GM23338 (cell line): ENCODE measurements around the gene CCDC73. TPM values are rescaled to one million over a fixed set of nuclear protein-coding genes. Genes with fewer than 3 reads are reported as not detected.

Experiments
- ATAC-seq: fragments of 200-7000 bp; cut with Tn5 transposase; 3 replicates; pipeline ENCODE4 v1.9.1; 2020
- DNase-seq: peaks from one replicate; pipeline ENCODE4 v3.0.0-alpha.2; 2015; ENCODE audit warnings: low spot score
- H2AFZ ChIP-seq: fragments of 200-600 bp; sonication (generic); 2 replicates; pipeline ENCODE4 v1.8.0; 2016; ENCODE audit warnings: antibody characterized with exemption, mild to moderate bottlenecking, moderate library complexity
- H3F3A ChIP-seq: fragments of 200-600 bp; sonication (generic); replicated peaks from 2 replicates; pipeline ENCODE4 v1.8.0; 2017; ENCODE audit warnings: antibody characterized with exemption, mixed run types, low read depth
- H3K27ac ChIP-seq: fragments of 200-600 bp; sonication (generic); 2 replicates; pipeline ENCODE4 v1.6.1; 2016; ENCODE audit warnings: low read depth
- H3K27me3 ChIP-seq: fragments of 200-600 bp; sonication (generic); 2 replicates; pipeline ENCODE4 v1.8.0; 2016; ENCODE audit warnings: mild to moderate bottlenecking, mixed run types, moderate library complexity; ENCODE audit not compliant: insufficient read depth
- H3K36me3 ChIP-seq: fragments of 200-600 bp; sonication (generic); 2 replicates; pipeline ENCODE4 v1.8.0; 2016; ENCODE audit warnings: mild to moderate bottlenecking; ENCODE audit not compliant: insufficient read depth
- H3K4me1 ChIP-seq: fragments of 200-600 bp; sonication (generic); 2 replicates; pipeline ENCODE4 v1.8.0; 2016; ENCODE audit warnings: mild to moderate bottlenecking, moderate library complexity; ENCODE audit not compliant: insufficient read depth
- H3K4me2 ChIP-seq: fragments of 200-600 bp; sonication (generic); 2 replicates; pipeline ENCODE4 v1.7.1; 2017; ENCODE audit warnings: mixed run types
- H3K4me3 ChIP-seq: fragments of 200-600 bp; sonication (generic); 2 replicates; pipeline ENCODE4 v1.6.1; 2016; ENCODE audit warnings: mixed run types
- H3K79me2 ChIP-seq: fragments of 200-600 bp; sonication (generic); replicated peaks from 2 replicates; pipeline ENCODE4 v1.8.0; 2017; ENCODE audit warnings: mild to moderate bottlenecking; ENCODE audit not compliant: insufficient read depth
- H3K9me2 ChIP-seq: fragments of 200-600 bp; sonication (generic); 2 replicates; pipeline ENCODE4 v1.8.0; 2017; ENCODE audit not compliant: insufficient read depth
- H4K20me1 ChIP-seq: fragments of 200-600 bp; sonication (generic); replicated peaks from 2 replicates; pipeline ENCODE4 v1.8.0; 2017; ENCODE audit warnings: mild to moderate bottlenecking; ENCODE audit not compliant: insufficient read depth
- H3K27ac Mint-ChIP-seq: 2 replicates; pipeline ENCODE4 v1.8.0; 2020; ENCODE audit warnings: inconsistent platforms, mild to moderate bottlenecking, moderate library complexity, mixed read lengths
- H3K27me3 Mint-ChIP-seq: 3 replicates; pipeline ENCODE4 v1.8.0; 2022; ENCODE audit warnings: low read depth, mild to moderate bottlenecking, moderate library complexity, mixed read lengths, inconsistent platforms; ENCODE audit not compliant: insufficient read depth, poor library complexity
- H3K36me3 Mint-ChIP-seq: 3 replicates; pipeline ENCODE4 v1.8.0; 2021; ENCODE audit warnings: low read depth, mild to moderate bottlenecking, inconsistent platforms, moderate library complexity, mixed read lengths
- H3K4me1 Mint-ChIP-seq: 3 replicates; pipeline ENCODE4 v1.8.0; 2020; ENCODE audit warnings: mild to moderate bottlenecking, inconsistent platforms, mixed read lengths
- H3K4me3 Mint-ChIP-seq: 3 replicates; pipeline ENCODE4 v1.8.0; 2021; ENCODE audit warnings: moderate library complexity, mild to moderate bottlenecking, inconsistent platforms, mixed read lengths
- H3K9me3 Mint-ChIP-seq: 3 replicates; pipeline ENCODE4 v1.8.0; 2020; ENCODE audit warnings: moderate library complexity, mild to moderate bottlenecking, inconsistent platforms, mixed read lengths
- CREB1 ChIP-seq: fragments of 250-450 bp; sonication (Bioruptor Pico); IDR thresholded peaks from 2 replicates; pipeline ENCODE4 v1.5.0; 2020; ENCODE audit warnings: low read depth, mild to moderate bottlenecking, moderate library complexity
- EZH2phosphoT487 ChIP-seq: fragments of 200-600 bp; sonication (generic); IDR thresholded peaks from one replicate; pipeline ENCODE4 v1.8.1; 2018; ENCODE audit warnings: antibody characterized with exemption; ENCODE audit not compliant: unreplicated experiment
- JUNB ChIP-seq: IDR thresholded peaks from one replicate; pipeline ENCODE4 v1.6.1; 2016; ENCODE audit warnings: antibody characterized with exemption; ENCODE audit not compliant: unreplicated experiment
- NANOG ChIP-seq: IDR thresholded peaks from 2 replicates; pipeline ENCODE4 v1.6.1; 2016; ENCODE audit warnings: antibody characterized with exemption, borderline replicate concordance
- POLR2AphosphoS5 ChIP-seq: IDR thresholded peaks from 2 replicates; pipeline ENCODE4 v1.6.1; 2016; ENCODE audit warnings: antibody characterized with exemption, low read depth
- ZNF114 ChIP-seq: fragments of 250-450 bp; sonication (Bioruptor Pico); IDR thresholded peaks from 2 replicates; pipeline ENCODE4 v1.5.0; 2020; ENCODE audit warnings: mild to moderate bottlenecking, moderate library complexity
- ZNF331 ChIP-seq: fragments of 250-450 bp; sonication (Bioruptor Pico); IDR thresholded peaks from 2 replicates; pipeline ENCODE4 v1.5.0; 2020; ENCODE audit warnings: low read depth, mild to moderate bottlenecking, moderate library complexity
- polyA plus RNA-seq: library from polyadenylated mRNA; unstranded; fragments of >200 nt; fragmentation: Nextera tagmentation; extraction: Ambion mirVana; gene quantifications from 2 replicates; pipeline ENCODE4 v1.2.1, GENCODE V29; 2016
- total RNA-seq: library from RNA; depleted of rRNA; stranded (reverse); fragments of >200 nt; shearing (Covaris generic); gene quantifications from 2 replicates; pipeline ENCODE4 v1.2.3, GENCODE V29; 2014
- TF ChIP-seq, protein P1 (sequence below), 2 experiments: fragments of 200-600 bp in 1 of 2; sonication (generic) in 1 of 2; conservative IDR thresholded peaks; 2 replicates each; pipeline versions ENCODE4 v1.5.1 to v1.6.1; 2016 to 2017; ENCODE audit warnings: antibody characterized with exemption in 2 of 2, low read depth in 2 of 2, mild to moderate bottlenecking in 2 of 2, moderate library complexity in 1 of 2
- TF ChIP-seq, protein P2 (sequence below): IDR thresholded peaks from one replicate; pipeline ENCODE4 v1.6.1; 2018; ENCODE audit warnings: antibody characterized with exemption; ENCODE audit not compliant: unreplicated experiment

CCDC73 gene
- total and polyA plus RNA-seq, 2 experiments from 2014 or later: 0.06 TPM; not detected in 1

DNA sequence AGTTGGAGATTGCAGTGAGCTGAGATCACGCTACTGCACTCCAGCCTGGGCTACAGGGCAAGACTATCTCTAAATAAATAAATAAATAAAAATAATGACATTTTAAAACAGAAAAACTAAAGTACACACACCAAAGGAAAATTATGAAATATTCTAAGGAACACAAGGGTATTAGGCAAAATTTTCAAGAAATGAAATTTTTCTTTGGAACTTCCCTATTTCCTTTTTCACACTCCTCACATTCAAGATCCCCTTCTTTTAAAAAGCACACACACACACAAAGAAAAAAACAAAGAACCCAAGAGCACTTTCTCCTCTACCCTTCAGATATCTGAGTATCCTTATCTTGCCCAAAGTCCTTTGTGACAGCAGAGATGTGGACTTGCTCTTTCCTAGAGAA is 92.8 kb downstream of the CCDC73 start (continued):
- TF ChIP-seq, protein P1, sequence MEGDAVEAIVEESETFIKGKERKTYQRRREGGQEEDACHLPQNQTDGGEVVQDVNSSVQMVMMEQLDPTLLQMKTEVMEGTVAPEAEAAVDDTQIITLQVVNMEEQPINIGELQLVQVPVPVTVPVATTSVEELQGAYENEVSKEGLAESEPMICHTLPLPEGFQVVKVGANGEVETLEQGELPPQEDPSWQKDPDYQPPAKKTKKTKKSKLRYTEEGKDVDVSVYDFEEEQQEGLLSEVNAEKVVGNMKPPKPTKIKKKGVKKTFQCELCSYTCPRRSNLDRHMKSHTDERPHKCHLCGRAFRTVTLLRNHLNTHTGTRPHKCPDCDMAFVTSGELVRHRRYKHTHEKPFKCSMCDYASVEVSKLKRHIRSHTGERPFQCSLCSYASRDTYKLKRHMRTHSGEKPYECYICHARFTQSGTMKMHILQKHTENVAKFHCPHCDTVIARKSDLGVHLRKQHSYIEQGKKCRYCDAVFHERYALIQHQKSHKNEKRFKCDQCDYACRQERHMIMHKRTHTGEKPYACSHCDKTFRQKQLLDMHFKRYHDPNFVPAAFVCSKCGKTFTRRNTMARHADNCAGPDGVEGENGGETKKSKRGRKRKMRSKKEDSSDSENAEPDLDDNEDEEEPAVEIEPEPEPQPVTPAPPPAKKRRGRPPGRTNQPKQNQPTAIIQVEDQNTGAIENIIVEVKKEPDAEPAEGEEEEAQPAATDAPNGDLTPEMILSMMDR (conservative IDR thresholded peaks at IDR 0.05; ENCODE audit: low read depth in 2 of 2): no peak
- TF ChIP-seq, protein P2, sequence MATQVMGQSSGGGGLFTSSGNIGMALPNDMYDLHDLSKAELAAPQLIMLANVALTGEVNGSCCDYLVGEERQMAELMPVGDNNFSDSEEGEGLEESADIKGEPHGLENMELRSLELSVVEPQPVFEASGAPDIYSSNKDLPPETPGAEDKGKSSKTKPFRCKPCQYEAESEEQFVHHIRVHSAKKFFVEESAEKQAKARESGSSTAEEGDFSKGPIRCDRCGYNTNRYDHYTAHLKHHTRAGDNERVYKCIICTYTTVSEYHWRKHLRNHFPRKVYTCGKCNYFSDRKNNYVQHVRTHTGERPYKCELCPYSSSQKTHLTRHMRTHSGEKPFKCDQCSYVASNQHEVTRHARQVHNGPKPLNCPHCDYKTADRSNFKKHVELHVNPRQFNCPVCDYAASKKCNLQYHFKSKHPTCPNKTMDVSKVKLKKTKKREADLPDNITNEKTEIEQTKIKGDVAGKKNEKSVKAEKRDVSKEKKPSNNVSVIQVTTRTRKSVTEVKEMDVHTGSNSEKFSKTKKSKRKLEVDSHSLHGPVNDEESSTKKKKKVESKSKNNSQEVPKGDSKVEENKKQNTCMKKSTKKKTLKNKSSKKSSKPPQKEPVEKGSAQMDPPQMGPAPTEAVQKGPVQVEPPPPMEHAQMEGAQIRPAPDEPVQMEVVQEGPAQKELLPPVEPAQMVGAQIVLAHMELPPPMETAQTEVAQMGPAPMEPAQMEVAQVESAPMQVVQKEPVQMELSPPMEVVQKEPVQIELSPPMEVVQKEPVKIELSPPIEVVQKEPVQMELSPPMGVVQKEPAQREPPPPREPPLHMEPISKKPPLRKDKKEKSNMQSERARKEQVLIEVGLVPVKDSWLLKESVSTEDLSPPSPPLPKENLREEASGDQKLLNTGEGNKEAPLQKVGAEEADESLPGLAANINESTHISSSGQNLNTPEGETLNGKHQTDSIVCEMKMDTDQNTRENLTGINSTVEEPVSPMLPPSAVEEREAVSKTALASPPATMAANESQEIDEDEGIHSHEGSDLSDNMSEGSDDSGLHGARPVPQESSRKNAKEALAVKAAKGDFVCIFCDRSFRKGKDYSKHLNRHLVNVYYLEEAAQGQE: no peak

DNA sequence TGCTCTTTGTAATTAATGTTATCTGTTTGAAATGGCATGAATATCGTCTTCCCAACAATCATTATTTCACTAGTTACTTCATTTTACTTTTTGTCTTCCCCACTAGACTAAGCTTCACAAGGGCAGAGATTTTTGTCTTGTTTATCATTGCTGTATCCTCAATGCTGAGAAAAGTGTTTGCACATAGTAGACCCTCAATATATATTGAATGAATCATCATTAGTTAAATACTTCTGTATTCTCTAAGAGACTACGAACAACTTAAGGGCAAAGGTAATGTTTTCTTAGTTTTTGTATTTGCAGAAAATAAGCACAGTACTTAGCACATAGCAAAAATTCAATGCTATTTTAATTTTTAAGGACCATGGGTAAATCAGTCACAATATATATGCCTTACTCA is 95.9 kb downstream of the CCDC73 start:
- no peak overlapping the region for H3K27ac ChIP-seq
- no peak overlapping the region for H2AFZ ChIP-seq
- no peak overlapping the region for H3K27ac Mint-ChIP-seq
- H3K4me1 Mint-ChIP-seq: peaks cover 14% of the 10 kb centered on the region
- no peak overlapping the region for H3K4me2 ChIP-seq
- H3K4me1 ChIP-seq: peaks cover 19% of the 10 kb centered on the region
- no peak for TF ChIP-seq NANOG
- no peak for TF ChIP-seq ZNF331
- no peak for TF ChIP-seq EZH2phosphoT487
- no peak for TF ChIP-seq CREB1
- TF ChIP-seq, protein P1 (conservative IDR thresholded peaks at IDR 0.05; ENCODE audit: low read depth in 2 of 2): no peak
- no peak for TF ChIP-seq POLR2AphosphoS5
- no peak for TF ChIP-seq ZNF114 (CRISPR knock-in tag)
- no peak for TF ChIP-seq JUNB
- no peaks in the 10 kb centered on the region for H3K36me3 ChIP-seq
- no peaks in the 10 kb centered on the region for H3K36me3 Mint-ChIP-seq
- no peaks in the 10 kb centered on the region for H3K79me2 ChIP-seq
- ATAC-seq (no peak), DNase-seq (no peak)
- H3K27me3 ChIP-seq: no peaks in the 10 kb centered on the region
- H4K20me1 ChIP-seq: no peaks in the 10 kb centered on the region
- H3K4me3 ChIP-seq: no peak overlapping the region
- no peaks in the 10 kb centered on the region for H3K9me2 ChIP-seq
- H3K9me3 Mint-ChIP-seq: no peaks in the 10 kb centered on the region; the same call in 2 of the 3 replicates
- peaks cover 4% of the 10 kb centered on the region for H3K27me3 Mint-ChIP-seq
- no peak overlapping the region for H3K4me3 Mint-ChIP-seq
- no peaks in the 10 kb centered on the region for H3F3A ChIP-seq
